ENCODE data around the gene SEMA4D. TPM values are rescaled to one million over a fixed set of nuclear protein-coding genes. Genes with fewer than 3 reads are reported as not detected.

SEMA4D gene
- total RNA-seq, 1 donor, result 0.72 TPM

GRCh38 chr9:89466451-89467277 is 31.2 kb downstream of the SEMA4D start:
- Histone ChIP-seq H3K36me3 (ENCODE audit: insufficient read depth, low read length) (no peaks in the 10 kb centered on the region), H3K4me1 (ENCODE audit: insufficient read depth, low read length) (no peaks in the 10 kb centered on the region), H3K27ac (ENCODE audit: low read depth, low read length) (no peak overlapping the region), H3K79me2 (ENCODE audit: insufficient read depth, low read length) (no peaks in the 10 kb centered on the region), H3K9me3 (ENCODE audit: low read depth, low read length) (no peaks in the 10 kb centered on the region), H2AFZ (ENCODE audit: low read length) (no peak overlapping the region), H3K27me3 (ENCODE audit: insufficient read depth, low read length) (peaks cover 2% of the 10 kb centered on the region), H4K20me1 (ENCODE audit: insufficient read depth, low read length) (no peaks in the 10 kb centered on the region), H3K4me2 (ENCODE audit: insufficient read depth, low read length) (no peak overlapping the region), H3K4me3 (ENCODE audit: insufficient read depth, low read length) (no peak overlapping the region)
- peak; percentile 49 for DNase-seq (ENCODE audit: insufficient read length, low spot score, missing footprints)
- TF ChIP-seq, protein P1, sequence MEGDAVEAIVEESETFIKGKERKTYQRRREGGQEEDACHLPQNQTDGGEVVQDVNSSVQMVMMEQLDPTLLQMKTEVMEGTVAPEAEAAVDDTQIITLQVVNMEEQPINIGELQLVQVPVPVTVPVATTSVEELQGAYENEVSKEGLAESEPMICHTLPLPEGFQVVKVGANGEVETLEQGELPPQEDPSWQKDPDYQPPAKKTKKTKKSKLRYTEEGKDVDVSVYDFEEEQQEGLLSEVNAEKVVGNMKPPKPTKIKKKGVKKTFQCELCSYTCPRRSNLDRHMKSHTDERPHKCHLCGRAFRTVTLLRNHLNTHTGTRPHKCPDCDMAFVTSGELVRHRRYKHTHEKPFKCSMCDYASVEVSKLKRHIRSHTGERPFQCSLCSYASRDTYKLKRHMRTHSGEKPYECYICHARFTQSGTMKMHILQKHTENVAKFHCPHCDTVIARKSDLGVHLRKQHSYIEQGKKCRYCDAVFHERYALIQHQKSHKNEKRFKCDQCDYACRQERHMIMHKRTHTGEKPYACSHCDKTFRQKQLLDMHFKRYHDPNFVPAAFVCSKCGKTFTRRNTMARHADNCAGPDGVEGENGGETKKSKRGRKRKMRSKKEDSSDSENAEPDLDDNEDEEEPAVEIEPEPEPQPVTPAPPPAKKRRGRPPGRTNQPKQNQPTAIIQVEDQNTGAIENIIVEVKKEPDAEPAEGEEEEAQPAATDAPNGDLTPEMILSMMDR (IDR thresholded peaks at IDR 0.05; ENCODE audit: extremely low read depth, low read depth, low read length), result no peak

- Histone ChIP-seq H3K27me3 (ENCODE audit: insufficient read depth, low read length) (peaks cover 2% of the 10 kb centered on the region), H3K9me3 (ENCODE audit: low read depth, low read length) (no peaks in the 10 kb centered on the region), H3K4me3 (ENCODE audit: insufficient read depth, low read length) (no peak overlapping the region), H4K20me1 (ENCODE audit: insufficient read depth, low read length) (no peaks in the 10 kb centered on the region), H3K4me1 (ENCODE audit: insufficient read depth, low read length) (peaks cover 7% of the 10 kb centered on the region), H3K79me2 (ENCODE audit: insufficient read depth, low read length) (no peaks in the 10 kb centered on the region), H3K27ac (ENCODE audit: low read depth, low read length) (no peak overlapping the region), H3K36me3 (ENCODE audit: insufficient read depth, low read length) (no peaks in the 10 kb centered on the region), H3K4me2 (ENCODE audit: insufficient read depth, low read length) (no peak overlapping the region), H2AFZ (ENCODE audit: low read length) (no peak overlapping the region)
- TF ChIP-seq, protein P1 (IDR thresholded peaks at IDR 0.05; ENCODE audit: extremely low read depth, low read depth, low read length), result no peak
- no peak for DNase-seq (ENCODE audit: insufficient read length, low spot score, missing footprints)
Measured at GRCh38 chr9:89465726-89466308, 32.1 kb downstream of the SEMA4D start.

GRCh38 chr9:89465001-89465451 is 32.9 kb downstream of the SEMA4D start:
- H3K36me3 ChIP-seq (ENCODE audit: insufficient read depth, low read length), result no peaks in the 10 kb centered on the region
- no peak overlapping the region for H3K4me3 ChIP-seq (ENCODE audit: insufficient read depth, low read length)
- H3K4me2 ChIP-seq (ENCODE audit: insufficient read depth, low read length), result no peak overlapping the region
- peaks cover 2% of the 10 kb centered on the region for H3K27me3 ChIP-seq (ENCODE audit: insufficient read depth, low read length)
- H3K9me3 ChIP-seq (ENCODE audit: low read depth, low read length), result no peaks in the 10 kb centered on the region
- TF ChIP-seq, protein P1 (IDR thresholded peaks at IDR 0.05; ENCODE audit: extremely low read depth, low read depth, low read length), result no peak
- H2AFZ ChIP-seq (ENCODE audit: low read length), result no peak overlapping the region
- H3K4me1 ChIP-seq (ENCODE audit: insufficient read depth, low read length), result peaks cover 8% of the 10 kb centered on the region
- no peaks in the 10 kb centered on the region for H3K79me2 ChIP-seq (ENCODE audit: insufficient read depth, low read length)
- DNase-seq (ENCODE audit: insufficient read length, low spot score, missing footprints), result peak; percentile 76
- no peaks in the 10 kb centered on the region for H4K20me1 ChIP-seq (ENCODE audit: insufficient read depth, low read length)
- H3K27ac ChIP-seq (ENCODE audit: low read depth, low read length), result no peak overlapping the region

DNA sequence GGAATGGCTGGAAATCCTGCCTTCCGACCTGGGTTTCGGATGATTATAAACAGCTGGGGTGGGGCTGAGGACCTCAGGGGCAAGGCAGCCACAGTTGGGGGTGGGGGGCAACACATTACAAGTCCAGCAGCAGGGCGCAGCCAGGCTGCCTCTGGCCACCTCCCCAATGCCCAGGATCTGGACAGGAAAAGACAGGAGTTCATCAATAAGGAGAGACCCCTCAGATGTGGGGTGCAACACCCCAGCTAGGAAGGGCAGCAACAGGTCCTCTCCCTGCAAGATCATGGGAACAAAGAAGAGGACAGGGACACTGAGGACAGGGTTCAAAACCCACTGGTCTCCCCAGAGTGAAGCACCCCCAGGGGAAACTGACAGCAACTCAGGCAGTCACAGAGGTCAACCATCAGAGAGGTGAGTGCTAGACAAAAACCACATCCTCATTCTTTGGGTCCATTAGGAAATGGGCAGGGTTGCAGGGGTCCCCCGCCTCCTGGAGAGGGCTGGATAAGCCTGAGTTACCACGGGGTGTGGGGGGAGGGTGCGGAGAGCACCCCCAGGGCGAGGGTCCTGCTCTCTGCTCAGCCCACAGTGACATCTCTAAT is 33.5 kb downstream of the SEMA4D start:
- Histone ChIP-seq H3K27me3 (ENCODE audit: insufficient read depth, low read length) (peaks cover 2% of the 10 kb centered on the region), H3K36me3 (ENCODE audit: insufficient read depth, low read length) (no peaks in the 10 kb centered on the region), H4K20me1 (ENCODE audit: insufficient read depth, low read length) (no peaks in the 10 kb centered on the region), H3K4me2 (ENCODE audit: insufficient read depth, low read length) (no peak overlapping the region), H3K27ac (ENCODE audit: low read depth, low read length) (no peak overlapping the region), H2AFZ (ENCODE audit: low read length) (no peak overlapping the region), H3K9me3 (ENCODE audit: low read depth, low read length) (no peaks in the 10 kb centered on the region), H3K4me3 (ENCODE audit: insufficient read depth, low read length) (no peak overlapping the region), H3K79me2 (ENCODE audit: insufficient read depth, low read length) (no peaks in the 10 kb centered on the region), H3K4me1 (ENCODE audit: insufficient read depth, low read length) (peaks cover 8% of the 10 kb centered on the region)
- TF ChIP-seq, protein P1 (IDR thresholded peaks at IDR 0.05; ENCODE audit: extremely low read depth, low read depth, low read length), result no peak
- DNase-seq (ENCODE audit: insufficient read length, low spot score, missing footprints), result peak; percentile 32

Measured in osteoblast (primary cell).